GM10266 (cell line): ENCODE results near the gene AUH.
"Not testable (repeated sequence)": the region's sequence is repeated elsewhere in the genome, so short reads cannot be mapped to it uniquely, and the experiment has no call there.

Source experiments
- DNase-seq: peaks from one replicate; pipeline ENCODE4 v3.0.0; 2012; ENCODE audit errors: extremely low spot score
- CTCF ChIP-seq: IDR thresholded peaks from 2 replicates; pipeline ENCODE4 v1.5.1; 2012; ENCODE audit warnings: mild to moderate bottlenecking, low read depth; ENCODE audit not compliant: control insufficient read depth, insufficient read depth; ENCODE audit errors: missing control alignments

Gene AUH

DNA sequence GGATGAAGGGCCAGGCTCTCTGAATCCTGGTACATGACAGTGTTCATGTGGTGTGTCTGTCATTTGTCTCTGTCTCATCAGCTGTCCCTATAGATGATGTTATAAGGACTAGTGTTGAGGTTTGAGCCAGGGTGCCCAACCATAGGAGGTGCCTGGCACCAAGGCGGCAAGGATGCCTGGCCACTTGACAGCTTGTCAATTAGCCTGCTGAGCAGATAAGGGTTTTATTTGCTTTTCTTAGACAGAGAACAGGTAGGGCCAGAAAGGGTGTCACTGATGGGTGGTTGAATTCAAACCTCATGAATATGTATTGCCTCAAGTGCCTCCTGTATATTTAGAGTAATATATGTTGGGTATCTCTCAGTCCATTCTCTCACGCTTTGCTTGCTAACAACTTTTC, 30.1 kb upstream of the AUH start:
- no peak for DNase-seq
- no peak for TF ChIP-seq CTCF

DNA sequence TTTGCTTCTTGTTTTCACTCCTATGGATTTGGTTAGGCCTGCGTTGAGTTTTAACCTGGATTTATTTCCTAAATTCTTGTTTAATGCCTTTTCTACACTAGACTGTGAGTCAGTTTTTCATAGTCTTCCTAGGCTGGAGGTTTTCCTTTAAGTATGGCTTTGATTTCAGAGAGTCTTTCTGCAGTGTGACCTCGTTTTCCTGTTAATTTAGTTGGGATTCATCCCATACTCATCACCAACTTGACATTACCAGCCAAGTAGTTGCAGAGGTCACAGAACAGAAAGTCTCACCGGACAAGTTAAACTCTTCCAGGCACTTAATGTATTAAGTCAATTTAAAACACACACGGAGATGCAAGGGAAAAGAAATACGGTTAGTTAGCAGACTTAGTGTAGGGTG, 29.7 kb upstream of the AUH start:
- TF ChIP-seq CTCF, result no peak
- no peak for DNase-seq

GRCh38 chr9:91389686-91390085, 28.0 kb upstream of the AUH start:
- not testable (repeated sequence) for DNase-seq

- no peak for TF ChIP-seq CTCF
- no peak for DNase-seq
Measured at GRCh38 chr9:91386765-91387164, 25.0 kb upstream of the AUH start.

GRCh38 chr9:91384954-91385353, 23.2 kb upstream of the AUH start:
- DNase-seq, result no peak
- no peak for TF ChIP-seq CTCF

GRCh38 chr9:91383577-91383976, 21.9 kb upstream of the AUH start:
- TF ChIP-seq CTCF, result no peak
- DNase-seq, result no peak

DNA sequence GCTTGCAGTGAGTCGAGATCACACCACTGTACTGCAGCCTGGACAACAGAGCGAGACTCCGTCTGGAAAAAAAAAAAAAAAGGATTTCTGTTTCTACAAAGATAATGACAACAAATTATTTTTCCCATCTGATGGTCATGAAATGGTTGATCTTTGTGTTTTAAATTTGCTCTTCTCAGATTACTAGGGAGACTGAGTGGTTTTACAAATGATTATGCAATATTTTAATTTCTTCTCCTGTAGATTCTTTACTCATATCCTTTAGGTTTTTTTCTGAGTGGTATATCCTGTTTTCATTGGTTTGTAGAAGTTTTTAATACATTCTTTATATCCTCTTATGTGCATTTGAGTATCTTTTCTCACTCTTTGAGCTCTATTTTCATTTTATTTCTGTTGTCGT, 20.6 kb upstream of the AUH start:
- DNase-seq, result no peak
- TF ChIP-seq CTCF, result no peak

- no peak for TF ChIP-seq CTCF
- DNase-seq, result no peak
Measured at GRCh38 chr9:91379426-91379825, 17.7 kb upstream of the AUH start.
